Activated CD4-positive, alpha-beta memory T cell treated with anti-CD3 and anti-CD28 coated beads for 36 hours (primary cell): ENCODE measurements around the gene CCDC183. TPM values are rescaled to one million over a fixed set of nuclear protein-coding genes. Genes with fewer than 3 reads are reported as not detected.
"Not testable (repeated sequence)": the region's sequence is repeated elsewhere in the genome, so short reads cannot be mapped to it uniquely, and the experiment has no call there.

Source experiments
- CTCF ChIA-PET: fragments of 350-600 bp; sonication (Branson Sonifier 250); formaldehyde crosslinking; loops from one replicate; lab custom pipeline; 2021; ENCODE audit warnings: antibody characterized with exemption, inconsistent platforms; lab: Charles Lee
- POLR2A ChIA-PET: fragments of 350-600 bp; sonication (Branson Sonifier 250); formaldehyde crosslinking; loops from one replicate; lab custom pipeline; 2021; ENCODE audit warnings: antibody characterized with exemption; lab: Charles Lee
- DNase-seq: peaks from one replicate; pipeline ENCODE4 v3.0.0-alpha.2; 2020
- H3K27ac Mint-ChIP-seq: one replicate; pipeline ENCODE4 v1.8.0; 2021; ENCODE audit warnings: mixed read lengths
- H3K27me3 Mint-ChIP-seq: one replicate; pipeline ENCODE4 v1.8.0; 2021; ENCODE audit warnings: mixed read lengths
- H3K36me3 Mint-ChIP-seq: one replicate; pipeline ENCODE4 v1.8.0; 2021; ENCODE audit warnings: mixed read lengths
- H3K4me1 Mint-ChIP-seq: one replicate; pipeline ENCODE4 v1.8.0; 2021; ENCODE audit warnings: low read depth, mixed read lengths
- H3K4me3 Mint-ChIP-seq: one replicate; pipeline ENCODE4 v1.8.0; 2021; ENCODE audit warnings: mild to moderate bottlenecking, mixed read lengths
- H3K9me3 Mint-ChIP-seq: one replicate; pipeline ENCODE4 v1.8.0; 2021; ENCODE audit warnings: mixed read lengths
- intact Hi-C: fragments of 100-400 bp; cut with micrococcal nuclease; formaldehyde crosslinking; loops from one replicate; pipeline ENCODE4 v1.15.1; 2023
- total RNA-seq, 2 experiments: library from RNA; stranded (reverse); gene quantifications; one replicate each; pipeline ENCODE4 v1.2.3, GENCODE V29; 2021

Gene CCDC183
- total RNA-seq, 2 experiments from 2014 or later: 0.21 to 0.36 TPM

GRCh38 chr9:136829981-136830885, 34.1 kb downstream of the CCDC183 start:
- H3K27me3 Mint-ChIP-seq: no peaks in the 10 kb centered on the region
- DNase-seq: no peak
- POLR2A ChIA-PET: no interaction called here
- CTCF ChIA-PET: interaction anchor here (1.3 kb wide), 1 partner anchor 12 kb away, joined by 5 read pairs; the partner anchor contains the start of gene AJM1
- no peaks in the 10 kb centered on the region for H3K9me3 Mint-ChIP-seq
- intact Hi-C loops: no loop called here
- no peak overlapping the region for H3K4me3 Mint-ChIP-seq
- H3K4me1 Mint-ChIP-seq: no peaks in the 10 kb centered on the region
- H3K27ac Mint-ChIP-seq: no peak overlapping the region
- H3K36me3 Mint-ChIP-seq: peaks cover 18% of the 10 kb centered on the region

- DNase-seq: no peak
- H3K27me3 Mint-ChIP-seq: no peaks in the 10 kb centered on the region
- H3K4me3 Mint-ChIP-seq: no peak overlapping the region
- CTCF ChIA-PET: interaction anchor here (1.2 kb wide), 1 partner anchor 11 kb away, joined by 4 read pairs; the partner anchor contains the start of gene AJM1
- no peak overlapping the region for H3K27ac Mint-ChIP-seq
- H3K36me3 Mint-ChIP-seq: peaks cover 11% of the 10 kb centered on the region
- no peaks in the 10 kb centered on the region for H3K9me3 Mint-ChIP-seq
- H3K4me1 Mint-ChIP-seq: no peaks in the 10 kb centered on the region
- intact Hi-C loops: no loop called here
- POLR2A ChIA-PET: no interaction called here
Observed at GRCh38 chr9:136831002-136831719, 35.0 kb downstream of the CCDC183 start.

- POLR2A ChIA-PET: no interaction called here
- no peak for DNase-seq
Observed at GRCh38 chr9:136831720-136832104, 35.6 kb downstream of the CCDC183 start.

GRCh38 chr9:136832581-136832980, 36.4 kb downstream of the CCDC183 start:
- no peak overlapping the region for H3K27ac Mint-ChIP-seq
- H3K36me3 Mint-ChIP-seq: peaks cover 11% of the 10 kb centered on the region
- no peak overlapping the region for H3K4me3 Mint-ChIP-seq
- no peak for DNase-seq
- ChIA-PET CTCF (interaction anchor here (1.2 kb wide), 1 partner anchor 9 kb away, joined by 4 read pairs; the partner anchor contains the start of gene AJM1), POLR2A (no interaction called here)
- intact Hi-C loops: no loop called here
- H3K9me3 Mint-ChIP-seq: no peaks in the 10 kb centered on the region
- H3K4me1 Mint-ChIP-seq: no peaks in the 10 kb centered on the region
- no peaks in the 10 kb centered on the region for H3K27me3 Mint-ChIP-seq

More at GRCh38 chr9:136831720-136832104, 35.6 kb downstream of the CCDC183 start:
- intact Hi-C loops: no loop called here
- Mint-ChIP-seq H3K27ac (no peak overlapping the region), H3K9me3 (no peaks in the 10 kb centered on the region), H3K36me3 (peaks cover 11% of the 10 kb centered on the region), H3K4me3 (no peak overlapping the region), H3K27me3 (no peaks in the 10 kb centered on the region), H3K4me1 (no peaks in the 10 kb centered on the region)
- CTCF ChIA-PET: interaction anchor here (1.2 kb wide), 1 partner anchor 10 kb away, joined by 4 read pairs; the partner anchor contains the start of gene AJM1

GRCh38 chr9:136833381-136834048, 37.4 kb downstream of the CCDC183 start:
- POLR2A ChIA-PET, H3K9me3 Mint-ChIP-seq, DNase-seq, H3K4me1 Mint-ChIP-seq, H3K27ac Mint-ChIP-seq, H3K27me3 Mint-ChIP-seq, CTCF ChIA-PET, H3K4me3 Mint-ChIP-seq, intact Hi-C loops: not testable (repeated sequence)
- H3K36me3 Mint-ChIP-seq: peaks cover 11% of the 10 kb centered on the region

GRCh38 chr9:136835162-136835931, 39.2 kb downstream of the CCDC183 start:
- no peak for DNase-seq
- Mint-ChIP-seq H3K4me1 (peaks cover 3% of the 10 kb centered on the region), H3K9me3 (no peaks in the 10 kb centered on the region), H3K27me3 (no peaks in the 10 kb centered on the region), H3K27ac (no peak overlapping the region), H3K36me3 (peaks cover 9% of the 10 kb centered on the region), H3K4me3 (no peak overlapping the region)
- ChIA-PET CTCF (no interaction called here), POLR2A (interaction anchor here (0.6 to 0.9 kb wide), 2 partner anchors 20 to 40 kb away, joined by 4 read pairs; no protein-coding TSS in a partner anchor)
- intact Hi-C loops: no loop called here

- CTCF ChIA-PET: no interaction called here
- no peak overlapping the region for H3K4me3 Mint-ChIP-seq
- DNase-seq: no peak
- intact Hi-C loops: no loop called here
- peaks cover 3% of the 10 kb centered on the region for H3K4me1 Mint-ChIP-seq
- no peaks in the 10 kb centered on the region for H3K27me3 Mint-ChIP-seq
- H3K9me3 Mint-ChIP-seq: no peaks in the 10 kb centered on the region
- POLR2A ChIA-PET: interaction anchor here (0.6 kb wide), 1 partner anchor 39 kb away, joined by 4 read pairs; no protein-coding TSS in a partner anchor
- peaks cover 5% of the 10 kb centered on the region for H3K36me3 Mint-ChIP-seq
- H3K27ac Mint-ChIP-seq: no peak overlapping the region
Observed at GRCh38 chr9:136835932-136836904, 40.1 kb downstream of the CCDC183 start.

- Mint-ChIP-seq H3K9me3 (no peaks in the 10 kb centered on the region), H3K36me3 (peaks cover 5% of the 10 kb centered on the region), H3K27ac (no peak overlapping the region), H3K4me1 (peaks cover 9% of the 10 kb centered on the region), H3K27me3 (no peaks in the 10 kb centered on the region), H3K4me3 (no peak overlapping the region)
- DNase-seq: no peak
- ChIA-PET POLR2A (no interaction called here), CTCF (no interaction called here)
- intact Hi-C loops: no loop called here
Observed at GRCh38 chr9:136837146-136837855, 41.2 kb downstream of the CCDC183 start.

- H3K27me3 Mint-ChIP-seq, CTCF ChIA-PET, POLR2A ChIA-PET, H3K36me3 Mint-ChIP-seq, DNase-seq, H3K9me3 Mint-ChIP-seq, intact Hi-C loops, H3K4me3 Mint-ChIP-seq, H3K27ac Mint-ChIP-seq: not testable (repeated sequence)
- H3K4me1 Mint-ChIP-seq: peaks cover 10% of the 10 kb centered on the region
Observed at GRCh38 chr9:136837856-136838277, 41.7 kb downstream of the CCDC183 start.
